Hematopoietic multipotent progenitor cell treated with erythropoietin and hydrocortisone succinate and interleukin-3 and kit ligand, for 4 days (in vitro differentiated cells): ENCODE results near the gene SLK.

Source experiments
- DNase-seq: peaks from one replicate; pipeline ENCODE4 v3.0.0-alpha.2; 2015

Gene SLK

GRCh38 chr10:103966671-103967447 is at the start of gene SLK:
TSS of gene SLK (plus strand) at chr10:103967140. CDS start at chr10:103967746, 606 bp downstream.
- DNase-seq, result peak; percentile 93

GRCh38 chr10:103917302-103918052 is 49.5 kb upstream of the SLK start:
- no peak for DNase-seq

DNA sequence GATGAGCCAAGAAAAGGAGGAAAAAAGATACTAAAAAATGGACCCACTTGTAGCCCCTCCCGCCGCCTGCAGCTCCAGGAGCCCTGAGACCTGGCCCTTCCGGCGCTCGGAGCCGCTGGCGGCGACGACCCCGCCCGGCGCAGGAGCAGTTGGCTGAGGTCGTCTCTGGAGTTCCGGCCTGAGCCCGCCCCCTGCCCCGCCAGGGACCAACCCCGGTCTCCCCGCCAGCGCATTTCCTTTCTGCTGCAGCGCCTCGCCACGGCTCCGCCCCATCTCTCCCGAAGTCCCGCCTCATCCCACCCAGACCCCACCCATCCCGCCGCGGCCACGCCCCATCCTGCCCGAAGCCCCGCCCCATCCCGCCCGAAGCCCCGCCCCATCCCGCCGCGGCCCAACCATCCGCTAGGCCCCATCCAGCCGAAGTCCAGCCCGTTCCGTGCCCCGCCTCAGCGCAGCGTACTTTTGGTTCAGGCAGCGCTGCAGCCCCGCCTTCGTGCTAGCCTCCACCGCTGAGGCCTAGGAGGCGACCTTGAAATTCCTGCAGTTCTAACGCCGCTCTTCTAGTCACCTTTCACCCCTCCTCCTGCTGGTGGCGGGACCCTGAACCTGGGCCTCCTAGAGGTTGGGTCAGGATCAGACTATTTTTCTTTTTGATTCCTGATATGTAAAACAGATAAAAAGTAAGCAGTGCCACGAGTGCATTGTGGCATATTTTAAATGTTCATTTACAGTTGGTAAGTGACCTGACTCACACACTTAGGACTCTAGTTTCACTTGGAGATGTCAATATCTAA is 48.7 kb upstream of the SLK start, which contains the start of gene STN1:
Gene STN1 (minus strand): TSS at position 132 of the 794 bp plus-strand sequence. CDS start 590 bp downstream, outside the sequence.
- DNase-seq, result peak; percentile 99

DNA sequence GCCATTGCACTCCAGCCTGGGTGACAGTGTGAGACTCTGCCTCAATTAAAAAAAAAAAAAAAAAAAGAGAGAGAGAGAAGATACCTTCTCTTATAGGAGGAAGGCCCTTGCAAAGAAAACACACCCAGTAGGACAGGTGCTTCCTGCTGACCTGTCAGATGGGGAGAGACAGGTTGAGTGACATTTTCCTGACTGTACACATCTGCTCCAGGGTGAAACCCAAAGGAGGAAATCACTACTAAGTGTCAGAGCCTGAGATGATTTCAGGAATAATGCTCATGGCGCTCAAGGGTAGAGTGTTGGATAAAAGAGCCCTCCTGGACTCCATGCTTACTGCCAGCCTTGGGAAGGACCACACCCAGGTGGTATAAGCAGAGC is 47.3 kb upstream of the SLK start:
- no peak for DNase-seq

DNA sequence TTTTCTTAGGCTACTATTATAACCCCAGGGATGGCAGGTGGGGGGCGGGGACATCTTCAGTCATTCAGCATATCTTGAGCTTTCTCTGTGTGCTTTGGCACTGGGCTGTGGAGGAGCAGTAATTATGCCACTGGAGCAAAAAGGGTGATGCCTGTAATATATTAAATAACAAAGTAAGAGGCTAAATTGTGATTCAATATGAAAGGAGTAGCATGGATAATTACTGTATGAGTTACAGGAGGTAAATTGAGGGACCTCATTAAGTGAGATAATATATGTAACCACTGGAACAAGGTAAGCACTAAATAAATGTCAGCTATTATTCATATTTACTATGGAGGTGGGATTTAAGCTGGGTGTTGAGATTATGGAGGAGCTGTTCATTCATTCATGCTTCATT is 45.7 kb upstream of the SLK start:
- DNase-seq, result no peak

- peak; percentile 92 for DNase-seq
These were observed 45.2 kb upstream of the SLK start for GRCh38 chr10:103921750-103922195.

DNA sequence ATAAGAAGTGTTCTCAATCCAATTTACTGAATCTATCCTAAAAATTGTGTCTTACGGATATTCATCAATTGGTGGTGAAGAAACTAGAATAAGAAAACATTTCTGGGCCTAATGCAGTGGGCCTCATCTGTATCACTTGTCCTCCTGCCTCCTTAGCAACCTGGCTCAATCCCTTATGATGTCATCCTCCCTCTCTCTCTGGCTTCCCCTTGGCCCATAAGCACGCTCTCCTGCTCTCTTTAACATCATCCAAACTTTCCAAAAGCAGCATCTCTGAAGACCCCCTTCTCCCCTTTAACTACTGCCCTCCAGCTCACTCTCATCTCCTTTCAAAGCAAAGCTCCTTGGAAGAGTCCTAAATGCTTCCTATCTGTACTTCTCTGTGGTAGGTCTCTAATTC is 44.3 kb upstream of the SLK start:
- DNase-seq, result no peak

DNA sequence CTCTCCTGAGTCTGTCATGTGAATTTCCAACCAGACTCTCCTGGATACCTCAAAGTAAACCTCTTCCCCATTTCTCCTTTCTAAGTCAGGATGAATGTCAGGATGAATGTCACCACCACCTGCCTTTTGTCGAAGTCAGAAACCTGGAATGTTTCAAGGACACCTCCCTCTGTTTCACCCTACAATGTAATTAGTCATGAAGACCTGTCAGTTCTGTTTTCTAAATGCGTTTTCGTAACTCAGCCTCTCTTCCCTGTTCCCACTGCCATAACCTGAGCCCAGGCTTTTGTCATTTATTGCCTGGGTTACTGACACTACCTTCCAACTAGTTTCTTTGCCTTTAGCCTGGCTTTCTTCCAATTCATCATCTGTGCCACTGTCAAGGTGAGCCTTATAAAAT is 43.4 kb upstream of the SLK start:
- DNase-seq, result no peak

DNA sequence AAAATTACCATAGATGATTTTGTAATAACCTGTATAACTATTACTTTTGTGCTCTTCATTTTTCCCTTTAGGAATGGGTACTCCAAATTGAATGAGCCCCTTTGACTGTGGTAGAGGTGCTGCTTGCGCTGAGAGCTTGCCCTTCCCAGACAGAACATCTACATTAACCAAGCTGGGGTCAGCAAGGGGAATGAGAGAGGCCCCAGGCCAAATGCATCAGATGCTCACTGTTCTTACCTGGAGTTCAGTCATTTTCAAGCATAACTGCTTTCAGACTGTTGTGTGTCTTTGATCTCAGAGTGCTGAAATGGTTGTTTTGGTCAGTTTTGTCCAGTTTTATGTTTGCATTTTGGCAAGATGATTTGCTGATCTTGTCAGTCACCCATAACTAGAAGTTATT is 41.3 kb upstream of the SLK start:
- DNase-seq, result no peak

GRCh38 chr10:103926722-103927319 is 40.1 kb upstream of the SLK start:
- peak; percentile 28 for DNase-seq

DNA sequence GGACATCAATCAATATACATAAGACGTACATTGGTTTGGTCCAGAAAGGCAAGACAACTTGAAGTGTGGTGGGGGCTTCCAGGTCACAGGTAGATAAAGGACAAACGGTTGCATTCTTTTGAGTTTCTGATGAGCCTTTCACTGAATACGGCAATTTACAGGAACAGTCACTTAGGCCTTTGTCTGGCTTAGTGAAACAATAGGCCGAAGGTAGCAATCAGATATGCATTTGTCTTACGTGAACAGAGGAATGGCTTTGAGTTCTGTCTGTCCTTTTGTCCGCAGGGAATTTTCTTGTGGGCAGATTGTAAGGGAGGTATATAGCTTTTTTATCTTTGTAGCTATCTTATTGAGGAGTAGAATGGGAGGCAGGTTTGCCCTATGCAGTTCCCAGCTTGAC is 38.2 kb upstream of the SLK start:
- DNase-seq, result no peak

GRCh38 chr10:103929381-103929921 is 37.5 kb upstream of the SLK start:
- no peak for DNase-seq

DNA sequence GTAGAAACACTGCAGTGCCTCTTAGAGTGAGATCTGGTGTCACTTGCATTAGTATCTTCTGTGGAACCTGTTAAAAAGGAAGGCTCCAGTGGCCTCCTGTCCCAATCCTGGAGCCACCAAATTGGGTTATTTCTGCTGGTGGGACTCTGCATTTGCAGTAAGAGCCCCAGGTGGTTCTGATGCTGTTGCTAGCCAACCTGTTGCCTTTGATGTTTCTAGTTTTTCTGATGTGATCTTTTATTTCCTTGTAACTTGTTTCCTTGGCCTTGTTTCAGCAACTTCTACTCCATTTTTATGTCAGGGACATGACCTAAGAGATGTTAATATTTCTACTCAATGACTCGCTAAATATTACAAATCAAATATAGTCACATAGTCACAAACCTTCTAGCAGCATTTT is 36.5 kb upstream of the SLK start:
- DNase-seq, result no peak

- no peak for DNase-seq
These were observed 36.1 kb upstream of the SLK start for GRCh38 chr10:103930881-103931280.

- DNase-seq, result no peak
These were observed 35.3 kb upstream of the SLK start for GRCh38 chr10:103931603-103932002.

GRCh38 chr10:103932271-103932670 is 34.7 kb upstream of the SLK start:
- DNase-seq, result no peak

- DNase-seq, result no peak
These were observed 34.0 kb upstream of the SLK start for GRCh38 chr10:103932971-103933370.

DNA sequence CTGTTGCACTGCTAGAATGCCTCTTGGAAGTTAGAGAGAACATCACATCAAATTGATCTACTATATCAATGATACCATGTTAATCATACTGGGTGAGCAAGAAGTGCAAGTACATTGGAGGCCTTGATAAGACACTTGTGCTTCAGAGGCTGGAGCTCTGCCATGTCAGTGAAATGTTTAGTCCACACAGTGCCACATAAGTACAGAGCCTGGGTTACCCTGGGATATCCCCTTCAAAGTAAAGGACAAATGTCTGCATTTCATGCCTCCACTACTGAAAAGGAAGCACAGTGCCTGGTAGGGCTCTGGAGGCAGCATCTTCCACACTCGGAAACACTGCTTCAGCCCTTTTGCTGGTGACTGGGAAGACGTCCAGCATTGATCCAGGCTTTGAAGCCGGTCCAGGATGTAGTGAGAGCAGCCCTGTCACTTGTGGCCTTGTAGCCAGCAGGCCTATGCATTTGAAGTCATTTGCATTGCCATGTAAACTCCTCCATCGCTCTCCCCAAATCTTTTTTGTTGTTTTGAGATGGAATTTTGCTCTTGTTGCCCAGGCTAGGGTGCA is 33.3 kb upstream of the SLK start:
- DNase-seq, result no peak

DNA sequence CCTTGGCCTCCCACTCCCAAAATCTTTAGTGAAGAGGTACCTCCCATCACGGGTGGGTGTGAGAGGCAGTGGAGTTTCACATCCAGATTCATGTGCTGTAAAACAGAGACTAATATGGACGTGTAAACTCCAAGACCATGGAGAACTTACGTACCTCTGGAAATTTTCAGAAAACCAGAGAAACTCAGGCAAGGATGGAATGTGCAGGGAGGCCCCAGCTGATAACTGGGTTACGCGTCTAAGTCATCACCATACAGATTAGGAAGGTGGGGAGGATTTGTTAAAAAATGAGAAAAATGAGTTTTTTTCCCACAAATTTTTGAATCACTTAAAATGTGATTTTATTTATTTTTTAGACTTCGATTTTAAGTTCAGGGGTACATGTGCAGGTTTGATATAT is 32.6 kb upstream of the SLK start:
- DNase-seq, result no peak

GRCh38 chr10:103936022-103936421 is 30.9 kb upstream of the SLK start:
- DNase-seq, result no peak

- no peak for DNase-seq
These were observed 27.4 kb upstream of the SLK start for GRCh38 chr10:103939522-103939921.

- DNase-seq, result no peak
These were observed 25.1 kb upstream of the SLK start for GRCh38 chr10:103941801-103942200.
